HK-2 (cell line): ENCODE results near the gene DYNC1LI1.

ENCODE experiments used
- DNase-seq: peaks from one replicate; pipeline ENCODE4 v3.0.0-alpha.2; 2018; ENCODE audit not compliant: unreplicated experiment

The DYNC1LI1 gene

GRCh38 chr3:32570421-32571191 lies at the start of gene DYNC1LI1:
TSS of gene DYNC1LI1 (minus strand) at chr3:32570858. CDS start at chr3:32570770, 88 bp downstream.
- peak; percentile 92 for DNase-seq

- no peak for DNase-seq
Observed at GRCh38 chr3:32619395-32619794, 48.7 kb upstream of the DYNC1LI1 start.

- no peak for DNase-seq
Observed at GRCh38 chr3:32616267-32616962, 45.8 kb upstream of the DYNC1LI1 start.

- no peak for DNase-seq
Observed at GRCh38 chr3:32614956-32615355, 44.3 kb upstream of the DYNC1LI1 start.

GRCh38 chr3:32613183-32613582 lies 42.5 kb upstream of the DYNC1LI1 start:
- DNase-seq = no peak

- no peak for DNase-seq
Observed at GRCh38 chr3:32612547-32612946, 41.9 kb upstream of the DYNC1LI1 start.

- DNase-seq = no peak
Observed at GRCh38 chr3:32607522-32607921, 36.9 kb upstream of the DYNC1LI1 start.

GRCh38 chr3:32606960-32607359 lies 36.3 kb upstream of the DYNC1LI1 start:
- DNase-seq = no peak

- no peak for DNase-seq
Observed at GRCh38 chr3:32606277-32606676, 35.6 kb upstream of the DYNC1LI1 start.

GRCh38 chr3:32603064-32603463 lies 32.4 kb upstream of the DYNC1LI1 start:
- DNase-seq = no peak

GRCh38 chr3:32602206-32602605 lies 31.5 kb upstream of the DYNC1LI1 start:
- DNase-seq = no peak

- no peak for DNase-seq
Observed at GRCh38 chr3:32601722-32602121, 31.1 kb upstream of the DYNC1LI1 start.

GRCh38 chr3:32597656-32598055 lies 27.0 kb upstream of the DYNC1LI1 start:
- no peak for DNase-seq

GRCh38 chr3:32596909-32597369 lies 26.3 kb upstream of the DYNC1LI1 start:
- no peak for DNase-seq

- no peak for DNase-seq
Observed at GRCh38 chr3:32596282-32596908, 25.7 kb upstream of the DYNC1LI1 start.

- DNase-seq = no peak
Observed at GRCh38 chr3:32595323-32595722, 24.7 kb upstream of the DYNC1LI1 start.

GRCh38 chr3:32593903-32594525 lies 23.4 kb upstream of the DYNC1LI1 start:
- no peak for DNase-seq

GRCh38 chr3:32592696-32593353 lies 22.2 kb upstream of the DYNC1LI1 start:
- no peak for DNase-seq

GRCh38 chr3:32592011-32592410 lies 21.4 kb upstream of the DYNC1LI1 start:
- no peak for DNase-seq

- DNase-seq = no peak
Observed at GRCh38 chr3:32591186-32591585, 20.5 kb upstream of the DYNC1LI1 start.

- no peak for DNase-seq
Observed at GRCh38 chr3:32586356-32586755, 15.7 kb upstream of the DYNC1LI1 start.

- DNase-seq = no peak
Observed at GRCh38 chr3:32584660-32585059, 14.0 kb upstream of the DYNC1LI1 start.
